SIG-M5 treated with dmso at 0.1 percent for 504 hours (cell line): ENCODE data around the gene CIART.
"Not testable (repeated sequence)": the region's sequence is repeated elsewhere in the genome, so short reads cannot be mapped to it uniquely, and the experiment has no call there.

Experiments
- DNase-seq: peaks from one replicate; lab custom pipeline; 2025; ENCODE audit not compliant: unreplicated experiment; lab: John Stamatoyannopoulos, UW

Gene CIART

GRCh38 chr1:150308585-150308984 is 26.2 kb downstream of the CIART start:
- not testable (repeated sequence) for DNase-seq

- no peak for DNase-seq
These were observed 27.6 kb downstream of the CIART start for GRCh38 chr1:150309758-150310508.

GRCh38 chr1:150311762-150312161 is 29.4 kb downstream of the CIART start:
- DNase-seq: no peak

- DNase-seq: not testable (repeated sequence)
These were observed 32.3 kb downstream of the CIART start for GRCh38 chr1:150314691-150315090.

GRCh38 chr1:150320667-150320978 is 38.3 kb downstream of the CIART start:
- no peak for DNase-seq

GRCh38 chr1:150321826-150322166 is 39.4 kb downstream of the CIART start:
- DNase-seq: peak; percentile 53

GRCh38 chr1:150322310-150322709 is 40.0 kb downstream of the CIART start:
- peak; percentile 98 for DNase-seq

GRCh38 chr1:150332651-150333290 is 50.4 kb downstream of the CIART start:
- DNase-seq: no peak
